GM23248 (cell line): ENCODE measurements around the gene MSRB2.

Experiments
- EZH2 ChIP-seq: fragments of 200-600 bp; sonication (generic); IDR thresholded peaks from 2 replicates; pipeline ENCODE4 v1.6.1; 2018; ENCODE audit warnings: antibody characterized with exemption, mild to moderate bottlenecking; ENCODE audit not compliant: insufficient read depth, poor library complexity, severe bottlenecking
- EZH2phosphoT487 ChIP-seq: fragments of 200-600 bp; sonication (generic); IDR thresholded peaks from 2 replicates; pipeline ENCODE4 v1.6.1; 2018; ENCODE audit warnings: antibody characterized with exemption, moderate library complexity, mild to moderate bottlenecking, low read depth; ENCODE audit not compliant: insufficient read depth

DNA sequence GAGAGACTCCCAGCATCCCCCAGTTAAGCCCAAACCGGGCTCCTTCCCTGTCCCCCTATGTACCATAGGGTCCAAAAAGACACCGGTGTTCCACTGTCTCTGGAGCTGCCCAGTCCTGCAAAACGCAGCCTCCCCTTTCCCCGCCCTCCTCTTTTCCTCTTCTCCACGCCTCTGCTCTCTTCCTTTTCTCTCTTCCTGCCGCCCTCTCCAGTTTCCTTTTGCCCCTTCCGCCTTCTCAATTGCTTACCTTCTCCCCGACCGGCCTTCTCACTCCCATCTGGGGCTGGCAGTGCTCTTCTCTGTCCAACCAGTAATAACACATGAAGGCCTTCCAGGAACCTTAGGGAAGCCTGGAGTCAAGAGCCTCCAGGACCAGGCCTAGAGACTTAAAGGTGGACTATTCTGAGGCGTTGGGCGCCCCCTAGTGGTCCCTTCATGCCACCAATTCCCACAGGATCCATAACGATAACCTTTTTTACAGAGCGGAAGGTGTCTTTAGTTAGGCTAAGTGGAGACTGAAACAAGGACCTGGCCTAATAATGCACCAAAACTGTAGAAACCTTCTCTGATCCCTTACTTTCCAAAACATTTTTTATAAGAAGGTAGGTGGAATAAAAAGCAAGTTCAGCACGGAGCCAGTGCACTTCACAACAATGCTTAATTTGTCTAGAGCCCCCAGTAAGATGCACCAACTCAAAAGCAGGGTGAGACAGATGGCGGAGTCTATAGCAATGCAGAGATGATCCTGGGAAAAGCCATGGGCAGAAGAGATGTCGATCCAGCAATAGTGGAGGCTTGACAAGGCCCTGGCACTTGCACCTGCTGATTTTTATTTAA is 27.2 kb upstream of the MSRB2 start:
- TF ChIP-seq EZH2 (no peak), EZH2phosphoT487 (no peak)
